Sigmoid colon (tissue), 4 donors: Measurements from ENCODE around the gene LRRC19.

Source experiments
- CTCF ChIP-seq, 4 experiments: fragments of 450-650 bp in 3 of 4; fragments of 200-600 bp in 1 of 4; IDR thresholded peaks; one replicate each; pipeline ENCODE4 v1.5.1; 2016 to 2019; ENCODE audit warnings: antibody characterized with exemption in 4 of 4, mild to moderate bottlenecking in 3 of 4, moderate library complexity in 2 of 4
- EP300 ChIP-seq, 4 donors: sonication (generic); formaldehyde crosslinking; IDR thresholded peaks; one replicate each; pipeline ENCODE4 v1.6.1; 2017; ENCODE audit warnings: antibody characterized with exemption in 4 of 4
- POLR2A ChIP-seq, 2 donors: fragments of 450-650 bp; IDR thresholded peaks; one replicate each; pipeline ENCODE4 v1.6.1; 2016; ENCODE audit warnings: antibody characterized with exemption in 2 of 2, mild to moderate bottlenecking in 2 of 2, moderate library complexity in 2 of 2
- POLR2AphosphoS5 ChIP-seq, 4 donors: sonication (generic); formaldehyde crosslinking; IDR thresholded peaks; one replicate each; pipeline ENCODE4 v1.6.1; 2017; ENCODE audit warnings: antibody characterized with exemption in 4 of 4

DNA sequence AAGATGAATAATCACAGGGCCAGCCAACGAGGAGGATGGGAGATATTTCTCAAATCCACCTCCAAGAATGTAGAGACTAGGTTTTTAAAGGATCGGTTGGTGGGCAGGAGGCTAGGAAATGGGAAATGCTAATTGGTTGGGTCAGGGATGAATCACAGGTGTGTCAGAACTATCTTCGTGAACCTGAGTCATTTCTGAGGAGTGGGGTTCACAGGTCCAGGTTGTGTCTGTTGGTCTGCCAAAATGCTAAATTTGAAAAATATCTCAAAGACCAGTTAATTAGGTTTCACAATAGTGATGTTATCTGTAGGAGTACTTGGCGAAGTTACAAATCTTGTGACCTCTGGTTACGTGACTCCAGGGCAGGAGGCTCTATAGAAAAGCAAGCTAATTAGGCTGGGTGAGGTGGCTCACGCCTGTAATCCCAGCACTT is 55.8 kb downstream of the LRRC19 start:
- TF ChIP-seq POLR2AphosphoS5 (IDR thresholded peaks at IDR 0.05) (no peak), CTCF (IDR thresholded peaks at IDR 0.05) (no peak), EP300 (IDR thresholded peaks at IDR 0.05) (no peak), POLR2A (IDR thresholded peaks at IDR 0.05) (no peak)
